GM12865 (cell line): ENCODE results near the gene CRAMP1.

Source experiments
- DNase-seq: peaks from one replicate; pipeline ENCODE4 v3.0.0; 2010; ENCODE audit warnings: low read depth
- H3K4me3 ChIP-seq: 2 replicates; pipeline ENCODE4 v1.5.1; 2011; ENCODE audit warnings: mild to moderate bottlenecking, low read depth, low read length, control low read depth
- TF ChIP-seq, protein P1 (sequence below): IDR thresholded peaks from 2 replicates; pipeline ENCODE4 v1.5.1; 2011; ENCODE audit warnings: low read length, control low read depth, low read depth, inconsistent platforms; ENCODE audit not compliant: insufficient read depth; ENCODE audit errors: missing control alignments

CRAMP1 gene

GRCh38 chr16:1639282-1639681 lies 27.1 kb downstream of the CRAMP1 start:
- DNase-seq = no peak
- H3K4me3 ChIP-seq = no peak overlapping the region
- TF ChIP-seq, protein P1, sequence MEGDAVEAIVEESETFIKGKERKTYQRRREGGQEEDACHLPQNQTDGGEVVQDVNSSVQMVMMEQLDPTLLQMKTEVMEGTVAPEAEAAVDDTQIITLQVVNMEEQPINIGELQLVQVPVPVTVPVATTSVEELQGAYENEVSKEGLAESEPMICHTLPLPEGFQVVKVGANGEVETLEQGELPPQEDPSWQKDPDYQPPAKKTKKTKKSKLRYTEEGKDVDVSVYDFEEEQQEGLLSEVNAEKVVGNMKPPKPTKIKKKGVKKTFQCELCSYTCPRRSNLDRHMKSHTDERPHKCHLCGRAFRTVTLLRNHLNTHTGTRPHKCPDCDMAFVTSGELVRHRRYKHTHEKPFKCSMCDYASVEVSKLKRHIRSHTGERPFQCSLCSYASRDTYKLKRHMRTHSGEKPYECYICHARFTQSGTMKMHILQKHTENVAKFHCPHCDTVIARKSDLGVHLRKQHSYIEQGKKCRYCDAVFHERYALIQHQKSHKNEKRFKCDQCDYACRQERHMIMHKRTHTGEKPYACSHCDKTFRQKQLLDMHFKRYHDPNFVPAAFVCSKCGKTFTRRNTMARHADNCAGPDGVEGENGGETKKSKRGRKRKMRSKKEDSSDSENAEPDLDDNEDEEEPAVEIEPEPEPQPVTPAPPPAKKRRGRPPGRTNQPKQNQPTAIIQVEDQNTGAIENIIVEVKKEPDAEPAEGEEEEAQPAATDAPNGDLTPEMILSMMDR = no peak

DNA sequence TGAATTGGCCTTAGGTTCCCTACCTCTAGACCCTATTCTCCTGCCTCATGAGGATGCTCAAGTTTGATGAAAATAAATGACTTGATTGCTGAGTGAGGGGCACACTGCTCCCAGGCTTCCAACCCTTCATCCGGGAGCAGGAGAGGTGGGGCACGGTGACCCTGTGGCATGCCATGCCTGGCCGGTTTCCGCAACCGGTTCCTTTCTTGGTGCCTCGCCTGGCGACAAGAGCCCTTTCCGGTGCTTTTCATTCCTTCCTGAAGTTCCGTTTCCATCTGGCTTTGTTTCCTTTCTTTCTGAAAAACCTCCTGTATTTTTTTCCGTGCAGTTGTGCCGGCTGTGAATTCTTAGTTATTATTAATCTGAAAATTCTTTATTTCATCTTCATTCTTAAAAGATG lies 27.7 kb downstream of the CRAMP1 start:
- no peak overlapping the region for H3K4me3 ChIP-seq
- DNase-seq = no peak

DNA sequence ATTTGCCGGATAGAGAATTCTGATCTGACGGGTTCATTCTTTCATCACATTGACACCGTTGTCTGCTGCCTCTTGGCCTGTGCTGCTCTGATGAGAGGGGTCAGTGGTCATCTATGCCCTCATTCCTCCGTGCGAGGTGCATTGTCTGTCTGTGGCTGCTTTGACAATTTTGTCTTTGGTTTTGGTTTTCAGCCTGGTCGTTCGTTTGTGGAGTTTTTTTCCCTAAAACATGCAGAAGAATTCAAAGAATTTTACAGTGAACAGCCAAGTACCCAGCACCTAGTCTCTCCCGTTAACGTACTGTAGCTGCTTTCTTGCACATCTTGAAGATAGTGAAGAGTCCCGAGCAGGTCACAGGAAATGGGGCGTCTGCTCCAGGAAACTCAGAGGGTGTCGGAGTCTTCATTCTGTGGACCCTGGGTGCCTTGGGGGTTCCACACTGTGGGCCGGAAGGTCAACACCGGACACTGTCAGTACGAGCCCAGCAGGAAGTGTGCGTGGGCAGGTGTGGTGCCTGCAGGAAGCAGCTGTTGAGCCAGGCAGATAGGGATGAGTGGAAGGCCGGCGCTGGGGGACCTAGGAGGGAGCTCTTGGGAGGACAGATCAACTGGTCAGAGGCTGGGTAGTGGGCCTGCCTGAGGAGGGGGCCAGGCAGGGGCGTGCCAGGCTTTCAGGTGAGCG lies 28.2 kb downstream of the CRAMP1 start:
- DNase-seq = no peak
- TF ChIP-seq, protein P1 = no peak
- no peak overlapping the region for H3K4me3 ChIP-seq

More for the DNA sequence above, 27.7 kb downstream of the CRAMP1 start:
- TF ChIP-seq, protein P1 = no peak

- DNase-seq = no peak
- no peak overlapping the region for H3K4me3 ChIP-seq
- TF ChIP-seq, protein P1 = no peak
Measured at GRCh38 chr16:1641261-1641660, 29.1 kb downstream of the CRAMP1 start.

DNA sequence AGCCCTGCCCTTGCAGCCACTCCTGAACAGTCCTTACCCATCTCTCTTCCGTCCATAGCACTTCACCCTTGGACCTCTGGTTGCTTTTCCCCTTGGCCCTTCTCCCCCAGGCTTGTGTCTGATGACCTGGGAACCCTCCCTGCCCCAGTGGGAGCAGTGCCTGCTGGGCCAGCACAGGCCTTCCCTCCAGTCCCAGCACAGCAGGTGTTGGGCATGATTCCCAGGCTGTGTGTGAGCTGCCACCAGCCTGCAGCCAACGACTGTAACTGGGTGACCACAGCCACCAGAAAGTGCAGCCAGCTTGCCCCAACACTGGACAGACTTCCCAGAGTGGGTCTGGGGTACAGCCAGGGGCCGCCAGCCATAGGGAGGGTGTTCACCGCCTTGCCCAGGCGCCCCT lies 30.0 kb downstream of the CRAMP1 start:
- no peak overlapping the region for H3K4me3 ChIP-seq
- DNase-seq = no peak
- TF ChIP-seq, protein P1 = no peak

- TF ChIP-seq, protein P1 = no peak
- H3K4me3 ChIP-seq = no peak overlapping the region
- DNase-seq = no peak
Measured at GRCh38 chr16:1642753-1643152, 30.6 kb downstream of the CRAMP1 start.

DNA sequence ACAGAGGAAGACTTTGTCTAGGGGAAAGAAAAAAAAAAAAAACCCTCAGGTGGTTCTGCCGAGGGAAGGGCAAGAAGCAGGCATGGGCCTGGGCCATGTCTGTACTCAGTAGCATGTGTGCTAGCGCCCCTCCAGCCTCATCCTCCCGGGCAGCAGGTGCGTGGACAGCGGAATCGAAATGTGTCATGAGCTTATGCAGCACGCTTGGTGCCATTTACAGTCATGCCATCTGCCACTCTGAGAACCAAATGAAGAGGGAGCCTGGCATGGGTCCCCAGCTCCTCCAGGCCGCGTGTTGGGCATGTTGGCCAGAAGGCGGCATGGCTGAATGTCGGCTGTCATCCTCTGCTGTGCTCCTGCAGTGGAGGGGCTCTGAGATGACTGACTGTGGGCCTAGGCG lies 31.4 kb downstream of the CRAMP1 start:
- no peak for DNase-seq
- TF ChIP-seq, protein P1 = no peak

More for the DNA sequence above, 31.4 kb downstream of the CRAMP1 start:
- no peak overlapping the region for H3K4me3 ChIP-seq
